ENCODE measurements around the gene MTHFD1L. TPM values are rescaled to one million over a fixed set of nuclear protein-coding genes. Genes with fewer than 3 reads are reported as not detected.

Gene MTHFD1L
- total and polyA plus RNA-seq, 9 of the 15 experiments (the other 6 are each of a cell fraction or from before 2014, with no cell fraction given), result 20.9 to 128 (median 61.0) TPM

GRCh38 chr6:150835620-150836019, 29.9 kb upstream of the MTHFD1L start (continued):
- TF ChIP-seq ARID4B (CRISPR knock-in tag; IDR thresholded peaks at IDR 0.05), result no peak
- TF ChIP-seq CREB1 (IDR thresholded peaks at IDR 0.05), result no peak
- no peak for TF ChIP-seq CREB1 (CRISPR knock-in tag; IDR thresholded peaks at IDR 0.05)
- TF ChIP-seq LCOR (CRISPR knock-in tag; IDR thresholded peaks at IDR 0.05), result no peak
- TF ChIP-seq SUPT5H (IDR thresholded peaks at IDR 0.05), result no peak
- TF ChIP-seq LEF1 (IDR thresholded peaks at IDR 0.05), result no peak
- no peak for TF ChIP-seq MCM7 (IDR thresholded peaks at IDR 0.05)
- no peak for TF ChIP-seq ARID2 (IDR thresholded peaks at IDR 0.05)
- no peak for TF ChIP-seq IRF9 (tag; IDR thresholded peaks at IDR 0.05)
- TF ChIP-seq CGGBP1 (CRISPR knock-in tag; IDR thresholded peaks at IDR 0.05), result no peak

All from K562 (cell line).